Measurements from ENCODE around the gene REPIN1.

Gene REPIN1

GRCh38 chr7:150388709-150389531 lies 20.3 kb downstream of the REPIN1 start:
- DNase-seq (ENCODE audit: low spot score) (no peak), FAIRE-seq (no peak)

GRCh38 chr7:150389532-150389816 lies 20.9 kb downstream of the REPIN1 start:
- DNase-seq (ENCODE audit: low spot score) (no peak), FAIRE-seq (no peak)

- FAIRE-seq, result no peak
Observed at GRCh38 chr7:150390205-150390604, 21.6 kb downstream of the REPIN1 start.

GRCh38 chr7:150393325-150393724 lies 24.7 kb downstream of the REPIN1 start:
- DNase-seq (ENCODE audit: low spot score) (no peak), FAIRE-seq (no peak)

More at GRCh38 chr7:150390205-150390604, 21.6 kb downstream of the REPIN1 start:
- no peak for DNase-seq (ENCODE audit: low spot score)

- no peak for FAIRE-seq
Observed at GRCh38 chr7:150396426-150396825, 27.8 kb downstream of the REPIN1 start.

GRCh38 chr7:150396851-150397260 lies 28.2 kb downstream of the REPIN1 start:
- DNase-seq (ENCODE audit: low spot score), result no peak
- FAIRE-seq, result no peak

More at GRCh38 chr7:150396426-150396825, 27.8 kb downstream of the REPIN1 start:
- no peak for DNase-seq (ENCODE audit: low spot score)

GRCh38 chr7:150397346-150398107 lies 28.9 kb downstream of the REPIN1 start:
- no peak for DNase-seq (ENCODE audit: low spot score)
- no peak for FAIRE-seq

- no peak for FAIRE-seq
Observed at GRCh38 chr7:150398108-150398964, 29.7 kb downstream of the REPIN1 start.

GRCh38 chr7:150398965-150399320 lies 30.3 kb downstream of the REPIN1 start:
- FAIRE-seq, result no peak
- DNase-seq (ENCODE audit: low spot score), result no peak

More at GRCh38 chr7:150398108-150398964, 29.7 kb downstream of the REPIN1 start:
- no peak for DNase-seq (ENCODE audit: low spot score)

GRCh38 chr7:150399421-150400007 lies 30.9 kb downstream of the REPIN1 start:
- no peak for FAIRE-seq
- DNase-seq (ENCODE audit: low spot score), result no peak

- DNase-seq (ENCODE audit: low spot score), result peak; percentile 6
- FAIRE-seq, result no peak
Observed at GRCh38 chr7:150400008-150400787, 31.6 kb downstream of the REPIN1 start.

GRCh38 chr7:150400788-150401423 lies 32.3 kb downstream of the REPIN1 start:
- DNase-seq (ENCODE audit: low spot score) (no peak), FAIRE-seq (no peak)

- no peak for FAIRE-seq
Observed at GRCh38 chr7:150401424-150401790, 32.8 kb downstream of the REPIN1 start.

GRCh38 chr7:150401861-150402631 lies 33.4 kb downstream of the REPIN1 start:
- FAIRE-seq, result no peak
- DNase-seq (ENCODE audit: low spot score), result no peak

More at GRCh38 chr7:150401424-150401790, 32.8 kb downstream of the REPIN1 start:
- DNase-seq (ENCODE audit: low spot score), result no peak

GRCh38 chr7:150402671-150403321 lies 34.2 kb downstream of the REPIN1 start:
- DNase-seq (ENCODE audit: low spot score), result no peak
- FAIRE-seq, result no peak

- DNase-seq (ENCODE audit: low spot score) (no peak), FAIRE-seq (no peak)
Observed at GRCh38 chr7:150403376-150404171, 35.0 kb downstream of the REPIN1 start.

GRCh38 chr7:150404172-150404804 lies 35.7 kb downstream of the REPIN1 start:
- FAIRE-seq, result no peak
- DNase-seq (ENCODE audit: low spot score), result no peak
